Ascending aorta (tissue), 2 donors: ENCODE results near the gene ING5. TPM values are rescaled to one million over a fixed set of nuclear protein-coding genes. Genes with fewer than 3 reads are reported as not detected.

Source experiments
- DNase-seq, 2 donors: peaks; one replicate each; pipeline ENCODE4 v3.0.0-alpha.2; 2019; ENCODE audit warnings: low spot score in 2 of 2
- H3K27ac ChIP-seq, 2 donors: fragments of 200-600 bp; sonication (generic); one replicate each; pipeline ENCODE4 v1.5.1; 2016 to 2017; ENCODE audit warnings: mild to moderate bottlenecking in 1 of 2
- H3K27me3 ChIP-seq: fragments of 200-600 bp; sonication (generic); one replicate; pipeline ENCODE4 v1.5.1; 2017
- H3K36me3 ChIP-seq, 2 donors: fragments of 200-600 bp; sonication (generic); one replicate each; pipeline ENCODE4 v1.5.1; 2016
- H3K4me1 ChIP-seq, 2 donors: fragments of 200-600 bp; sonication (generic); one replicate each; pipeline ENCODE4 v1.5.1; 2016 to 2017; ENCODE audit warnings: mild to moderate bottlenecking in 1 of 2
- H3K4me3 ChIP-seq, 2 donors: fragments of 200-600 bp; sonication (generic); one replicate each; pipeline ENCODE4 v1.5.1; 2016 to 2017; ENCODE audit warnings: mild to moderate bottlenecking in 1 of 2
- H3K9me3 ChIP-seq, 2 donors: fragments of 200-600 bp; sonication (generic); one replicate each; pipeline ENCODE4 v1.5.1; 2016
- CTCF ChIP-seq, 3 experiments: fragments of 200-600 bp in 2 of 3; fragments of 450-650 bp in 1 of 3; sonication (generic) in 2 of 3; IDR thresholded peaks; one replicate each; pipeline ENCODE4 v1.5.1; 2016 to 2019; ENCODE audit warnings: antibody characterized with exemption in 3 of 3, mild to moderate bottlenecking in 1 of 3, moderate library complexity in 1 of 3
- intact Hi-C: fragments of 100-400 bp; cut with DNase I; formaldehyde crosslinking; loops from one replicate; pipeline ENCODE4 v1.15.1; 2023
- total RNA-seq: library from RNA; depleted of rRNA; stranded (reverse); fragments of >200 nt; gene quantifications from one replicate; pipeline ENCODE4 v1.1.0, GENCODE V29; 2016

The ING5 gene
- total RNA-seq, 1 donor from 2014 or later = 38.1 TPM

- peak overlapping the region; percentile 93 to 96 for H3K27ac ChIP-seq
- peaks cover 6 to 14% of the 10 kb centered on the region in 2 donors for H3K4me1 ChIP-seq
- intact Hi-C loops = loop anchor here (1.0 to 5.0 kb wide), 3 partner anchors 32 to 385 kb away; partner anchors contain the start of genes ATG4B, D2HGDH, HDLBP and SEPTIN2
- no peaks in the 10 kb centered on the region for H3K27me3 ChIP-seq
- no peaks in the 10 kb centered on the region for H3K9me3 ChIP-seq
- DNase-seq = peak; percentile 15 to 87
- peaks cover 13 to 28% of the 10 kb centered on the region in 2 donors for H3K36me3 ChIP-seq
- peak overlapping the region; percentile 75 to 82 for H3K4me3 ChIP-seq
- TF ChIP-seq CTCF (IDR thresholded peaks at IDR 0.05) = peak; percentile 20 to 33 (median 27)
Measured at GRCh38 chr2:241702155-241703031, 554 bp downstream of the ING5 start.

GRCh38 chr2:241703032-241703604, 1.3 kb downstream of the ING5 start:
- no peaks in the 10 kb centered on the region for H3K27me3 ChIP-seq
- H3K4me3 ChIP-seq = peak overlapping the region; percentile 75 to 82
- no peak for DNase-seq
- peaks cover 6 to 14% of the 10 kb centered on the region in 2 donors for H3K4me1 ChIP-seq
- no peak for TF ChIP-seq CTCF (IDR thresholded peaks at IDR 0.05)
- H3K36me3 ChIP-seq = peaks cover 13 to 35% of the 10 kb centered on the region in 2 donors
- no peaks in the 10 kb centered on the region for H3K9me3 ChIP-seq
- intact Hi-C loops = loop anchor here (5.0 kb wide), 1 partner anchor 386 kb away; the partner anchor contains the start of genes HDLBP and SEPTIN2
- peak overlapping the region; percentile 93 to 96 for H3K27ac ChIP-seq

- DNase-seq = no peak
- H3K27me3 ChIP-seq = no peaks in the 10 kb centered on the region
- H3K4me3 ChIP-seq = no peak overlapping the region
- H3K27ac ChIP-seq = no peak overlapping the region
- H3K36me3 ChIP-seq = peaks cover 40 to 68% of the 10 kb centered on the region in 2 donors
- intact Hi-C loops = no loop called here
- no peak for TF ChIP-seq CTCF (IDR thresholded peaks at IDR 0.05)
- H3K9me3 ChIP-seq = no peaks in the 10 kb centered on the region
- H3K4me1 ChIP-seq = peaks cover 6% of the 10 kb centered on the region in 2 donors
Measured at GRCh38 chr2:241706537-241706936, 4.7 kb downstream of the ING5 start.

- Histone ChIP-seq H3K4me3 (no peak overlapping the region), H3K9me3 (peaks cover 0 to 3% of the 10 kb centered on the region in 2 donors), H3K27me3 (no peaks in the 10 kb centered on the region), H3K4me1 (no peaks in the 10 kb centered on the region), H3K27ac (no peak overlapping the region), H3K36me3 (peaks cover 62 to 91% of the 10 kb centered on the region in 2 donors)
- TF ChIP-seq CTCF (IDR thresholded peaks at IDR 0.05) = no peak
- DNase-seq = no peak
- intact Hi-C loops = no loop called here
Measured at GRCh38 chr2:241708879-241709278, 7.0 kb downstream of the ING5 start.

- TF ChIP-seq CTCF (IDR thresholded peaks at IDR 0.05) = no peak
- intact Hi-C loops = no loop called here
- Histone ChIP-seq H3K4me3 (no peak overlapping the region), H3K9me3 (peaks cover 0 to 7% of the 10 kb centered on the region in 2 donors), H3K27ac (no peak overlapping the region), H3K4me1 (no peaks in the 10 kb centered on the region), H3K27me3 (no peaks in the 10 kb centered on the region), H3K36me3 (peaks cover 67 to 76% of the 10 kb centered on the region in 2 donors)
- DNase-seq = no peak
Measured at GRCh38 chr2:241719093-241719492, 17.3 kb downstream of the ING5 start.
